Small intestine (tissue), 7 donors: ENCODE measurements around the gene RCN1. TPM values are rescaled to one million over a fixed set of nuclear protein-coding genes. Genes with fewer than 3 reads are reported as not detected.
"Not testable (repeated sequence)": the region's sequence is repeated elsewhere in the genome, so short reads cannot be mapped to it uniquely, and the experiment has no call there.

Source experiments
- DNase-seq, 2 donors: peaks; one replicate each; pipeline versions ENCODE4 v3.0.0 to v3.0.0-alpha.2; 2013
- FAIRE-seq: peaks from 2 replicates; lab custom pipeline; 2012; peaks lifted over from hg19 to GRCh38; lab: Jason Lieb, UNC
- H3K27ac ChIP-seq, 3 donors: one replicate each; pipeline ENCODE4 v1.5.1; 2013; ENCODE audit warnings: low read length in 2 of 3, mild to moderate bottlenecking in 2 of 3, control low read depth in 1 of 3, inconsistent platforms in 1 of 3, low read depth in 1 of 3, moderate library complexity in 1 of 3
- H3K27me3 ChIP-seq, 3 donors: one replicate each; pipeline ENCODE4 v1.6.1; 2013; ENCODE audit warnings: low read length in 3 of 3, inconsistent platforms in 1 of 3; ENCODE audit not compliant: control insufficient read depth in 3 of 3, insufficient read depth in 3 of 3
- H3K36me3 ChIP-seq, 3 donors: one replicate each; pipeline ENCODE4 v1.6.1; 2013; ENCODE audit warnings: low read length in 3 of 3, inconsistent platforms in 1 of 3, low read depth in 1 of 3, mild to moderate bottlenecking in 1 of 3, moderate library complexity in 1 of 3; ENCODE audit not compliant: control insufficient read depth in 3 of 3, insufficient read depth in 2 of 3
- H3K4me1 ChIP-seq, 3 donors: one replicate each; pipeline ENCODE4 v1.6.1; 2013; ENCODE audit warnings: low read length in 2 of 3, inconsistent platforms in 1 of 3, low read depth in 1 of 3, mild to moderate bottlenecking in 1 of 3, moderate library complexity in 1 of 3; ENCODE audit not compliant: control insufficient read depth in 3 of 3, insufficient read depth in 2 of 3
- H3K4me3 ChIP-seq, 3 donors: one replicate each; pipeline ENCODE4 v1.5.1; 2013; ENCODE audit warnings: low read length in 3 of 3, control low read depth in 1 of 3, inconsistent platforms in 1 of 3, low read depth in 1 of 3, mild to moderate bottlenecking in 1 of 3, moderate library complexity in 1 of 3
- H3K9me3 ChIP-seq, 2 donors: one replicate each; pipeline ENCODE4 v1.6.1; 2013; ENCODE audit warnings: low read depth in 1 of 2, low read length in 1 of 2; ENCODE audit not compliant: control insufficient read depth in 2 of 2, insufficient read depth in 1 of 2
- WGBS, 3 donors: extraction: QIAGEN DNeasy Blood & Tissue Kit; methylation state at CpG; one replicate each; pipeline ENCODE4 v1.1.7; 2013; 5-methylcytosine and 5-hydroxymethylcytosine counted together
- polyA plus RNA-seq, 4 donors: library from polyadenylated mRNA; stranded (reverse) in 3 of 4; unstranded in 1 of 4; fragments of 200-250 nt in 3 of 4; fragments of 120-200 nt in 1 of 4; gene quantifications; one replicate each; pipeline versions ENCODE4 v1.2.1 to v1.2.3, GENCODE V29; 2013
- donor health status: healthy with polysubstance abuse.
- donor health status: control.
- donor health status: control.
- donor health status: Bipolar disorder and iron deficiency.
- donor health status: healthy.

Gene RCN1
- polyA plus RNA-seq, 4 donors = 9.4 to 87.5 (median 44.9) TPM

DNA sequence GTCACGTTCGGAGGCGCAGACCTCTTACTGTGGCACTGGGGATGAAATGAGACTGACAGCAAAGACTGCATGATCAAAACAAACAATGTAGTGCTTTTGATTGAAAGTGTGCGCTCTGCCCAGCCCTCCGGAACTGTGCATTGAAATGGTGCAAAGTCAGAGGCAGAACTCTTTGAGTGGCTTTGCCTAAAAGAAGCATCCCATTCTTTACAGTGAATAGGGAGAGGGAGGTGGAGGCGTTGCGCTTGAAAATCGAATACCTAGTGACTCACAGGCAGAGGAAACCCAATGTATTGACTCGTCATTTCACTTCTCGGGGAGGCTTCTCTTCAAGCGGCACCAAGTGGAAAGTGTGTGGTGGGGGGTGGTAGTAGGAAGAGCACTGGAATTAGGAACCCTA is 10.9 kb downstream of the RCN1 start:
- H3K4me3 ChIP-seq = no peak overlapping the region
- FAIRE-seq (no peak), DNase-seq (no peak)
- no peaks in the 10 kb centered on the region for H3K27me3 ChIP-seq
- H3K27ac ChIP-seq = no peak overlapping the region
- H3K4me1 ChIP-seq = no peaks in the 10 kb centered on the region
- H3K36me3 ChIP-seq = peaks cover 9 to 44% (median 12%) of the 10 kb centered on the region in 3 donors
- 89 to 91% (median 91%) methylated on average over 11 of the region's 11 CpGs for WGBS, 3 donors
- no peaks in the 10 kb centered on the region for H3K9me3 ChIP-seq

- not testable (repeated sequence) for H3K9me3 ChIP-seq, H3K4me3 ChIP-seq, H3K27me3 ChIP-seq, H3K27ac ChIP-seq, FAIRE-seq, H3K4me1 ChIP-seq
- peak in 1 of 2 donors; percentile 15 for DNase-seq
- peaks cover 9 to 36% (median 11%) of the 10 kb centered on the region in 3 donors for H3K36me3 ChIP-seq
- 69 to 76% (median 74%) methylated on average over 8 to 10 of the region's 11 CpGs for WGBS, 3 donors
Observed at GRCh38 chr11:32103121-32103719, 12.3 kb downstream of the RCN1 start.

- H3K9me3 ChIP-seq = no peaks in the 10 kb centered on the region
- no peak overlapping the region for H3K4me3 ChIP-seq
- WGBS, 3 donors = 88 to 93% (median 92%) methylated on average over 5 of the region's 5 CpGs
- H3K4me1 ChIP-seq = no peaks in the 10 kb centered on the region
- no peak for FAIRE-seq
- DNase-seq = no peak
- H3K27me3 ChIP-seq = no peaks in the 10 kb centered on the region
- peaks cover 6 to 31% (median 9%) of the 10 kb centered on the region in 3 donors for H3K36me3 ChIP-seq
- H3K27ac ChIP-seq = no peak overlapping the region
Observed at GRCh38 chr11:32103941-32104340, 13.1 kb downstream of the RCN1 start.

- Histone ChIP-seq H3K4me1 (no peaks in the 10 kb centered on the region), H3K27me3 (no peaks in the 10 kb centered on the region), H3K27ac (no peak overlapping the region), H3K36me3 (peaks cover under 1 to 18% (median 7%) of the 10 kb centered on the region in 3 donors), H3K9me3 (no peaks in the 10 kb centered on the region), H3K4me3 (no peak overlapping the region)
- FAIRE-seq (no peak), DNase-seq (no peak)
- WGBS, 3 donors = 81 to 88% (median 86%) methylated on average over 7 of the region's 7 CpGs
Observed at GRCh38 chr11:32105871-32106560, 15.1 kb downstream of the RCN1 start.

DNA sequence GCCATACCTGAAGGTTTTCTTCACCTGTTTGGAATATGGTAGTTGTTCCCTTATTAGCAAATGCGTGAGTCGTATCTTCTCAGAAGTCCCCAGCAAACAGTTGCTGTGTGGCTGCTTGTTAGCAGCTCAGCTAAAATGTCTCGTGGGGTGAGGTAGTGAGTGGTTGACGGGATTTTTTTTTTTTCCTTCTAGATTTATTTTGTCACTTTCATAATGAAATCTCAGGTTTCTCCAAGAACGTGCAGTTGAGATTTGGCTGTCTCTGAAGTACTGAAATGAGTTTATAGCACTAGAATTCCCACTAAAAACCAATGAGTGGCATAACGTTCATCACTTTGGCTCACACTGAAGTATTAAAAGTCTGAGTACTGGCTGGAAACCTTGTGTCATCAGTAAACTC is 16.8 kb downstream of the RCN1 start:
- H3K4me1 ChIP-seq = no peaks in the 10 kb centered on the region
- H3K4me3 ChIP-seq = no peak overlapping the region
- no peak overlapping the region for H3K27ac ChIP-seq
- H3K36me3 ChIP-seq = peaks cover 0 to 10% (median 7%) of the 10 kb centered on the region in 3 donors
- H3K9me3 ChIP-seq = no peaks in the 10 kb centered on the region
- WGBS, 3 donors = 77 to 81% (median 80%) methylated on average over 6 of the region's 6 CpGs
- FAIRE-seq (no peak), DNase-seq (no peak)
- H3K27me3 ChIP-seq = peaks cover 0 to 5% (median 3%) of the 10 kb centered on the region in 3 donors

DNA sequence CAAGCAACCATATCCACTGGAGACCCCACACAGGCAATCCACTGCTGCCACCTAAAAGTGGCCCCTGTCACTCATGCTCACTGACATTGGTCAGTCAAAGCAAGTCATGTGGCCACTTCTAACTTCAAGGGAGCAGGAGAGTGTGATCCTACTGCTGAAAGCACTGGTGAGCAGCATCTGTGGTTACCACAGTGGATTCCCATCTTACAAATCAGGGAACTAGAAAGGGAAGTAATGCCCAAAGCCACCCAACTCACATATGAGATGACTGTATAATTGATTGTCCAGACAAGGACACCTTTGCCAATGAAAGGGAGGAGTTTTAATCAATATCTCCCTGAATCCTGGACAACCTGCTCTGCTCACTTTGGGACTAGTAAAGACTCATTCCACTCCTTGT is 17.7 kb downstream of the RCN1 start:
- Histone ChIP-seq H3K27ac (no peak overlapping the region), H3K4me1 (no peaks in the 10 kb centered on the region), H3K4me3 (no peak overlapping the region), H3K36me3 (peaks cover 0 to 10% (median 5%) of the 10 kb centered on the region in 3 donors), H3K27me3 (peaks cover 0 to 5% (median 3%) of the 10 kb centered on the region in 3 donors), H3K9me3 (no peaks in the 10 kb centered on the region)
- no peak for DNase-seq
- FAIRE-seq = no peak

GRCh38 chr11:32109138-32109537 is 18.3 kb downstream of the RCN1 start:
- WGBS, 3 donors = 89 to 91% (median 90%) methylated on average over 4 of the region's 4 CpGs
- no peak for DNase-seq
- Histone ChIP-seq H3K4me1 (no peaks in the 10 kb centered on the region), H3K4me3 (no peak overlapping the region), H3K9me3 (no peaks in the 10 kb centered on the region), H3K27me3 (peaks cover 0 to 5% (median 3%) of the 10 kb centered on the region in 3 donors), H3K36me3 (peaks cover 0 to 8% (median 0%) of the 10 kb centered on the region in 3 donors), H3K27ac (no peak overlapping the region)
- no peak for FAIRE-seq

- Histone ChIP-seq H3K4me3 (no peak overlapping the region), H3K27ac (no peak overlapping the region), H3K27me3 (peaks cover 0 to 5% (median 3%) of the 10 kb centered on the region in 3 donors), H3K36me3 (peaks cover 0 to 8% (median 0%) of the 10 kb centered on the region in 3 donors), H3K9me3 (no peaks in the 10 kb centered on the region), H3K4me1 (no peaks in the 10 kb centered on the region)
- FAIRE-seq (no peak), DNase-seq (no peak)
- 91 to 97% (median 94%) methylated on average over 6 of the region's 6 CpGs for WGBS, 3 donors
Observed at GRCh38 chr11:32109592-32109991, 18.7 kb downstream of the RCN1 start.
